GM12872 (cell line): ENCODE measurements around the gene SOX6.

Experiments
- TF ChIP-seq, protein P1 (sequence below): IDR thresholded peaks from 3 replicates; pipeline ENCODE4 v1.5.1; 2011; ENCODE audit warnings: low read depth, mild to moderate bottlenecking, low read length, moderate library complexity; ENCODE audit not compliant: insufficient read depth

Gene SOX6

DNA sequence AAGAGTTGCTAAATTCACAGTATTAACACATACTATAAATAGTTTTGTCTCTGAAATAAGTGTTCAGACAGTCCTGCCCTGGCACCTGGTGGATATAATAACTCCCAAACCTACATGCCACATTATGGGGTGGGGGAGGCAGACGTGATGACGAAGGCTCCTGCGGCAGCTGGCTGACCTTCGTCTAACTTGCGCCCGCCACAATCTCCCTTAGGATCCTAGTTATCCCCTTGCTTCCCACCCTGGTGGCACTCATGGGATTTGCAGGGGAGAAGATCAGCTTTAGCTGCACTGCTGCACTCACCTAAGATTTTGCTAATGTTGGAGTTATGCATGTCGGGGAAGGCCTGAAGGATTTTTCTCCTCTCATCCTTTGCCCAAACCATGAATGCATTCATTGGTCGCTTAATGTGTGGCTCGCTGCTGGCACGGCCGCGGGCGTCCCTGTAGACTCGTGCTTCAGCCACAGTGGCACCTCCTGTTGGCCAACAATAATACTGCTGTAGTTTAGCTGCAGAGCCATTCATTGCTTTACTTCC is 367.6 kb downstream of the SOX6 start:
- TF ChIP-seq, protein P1, sequence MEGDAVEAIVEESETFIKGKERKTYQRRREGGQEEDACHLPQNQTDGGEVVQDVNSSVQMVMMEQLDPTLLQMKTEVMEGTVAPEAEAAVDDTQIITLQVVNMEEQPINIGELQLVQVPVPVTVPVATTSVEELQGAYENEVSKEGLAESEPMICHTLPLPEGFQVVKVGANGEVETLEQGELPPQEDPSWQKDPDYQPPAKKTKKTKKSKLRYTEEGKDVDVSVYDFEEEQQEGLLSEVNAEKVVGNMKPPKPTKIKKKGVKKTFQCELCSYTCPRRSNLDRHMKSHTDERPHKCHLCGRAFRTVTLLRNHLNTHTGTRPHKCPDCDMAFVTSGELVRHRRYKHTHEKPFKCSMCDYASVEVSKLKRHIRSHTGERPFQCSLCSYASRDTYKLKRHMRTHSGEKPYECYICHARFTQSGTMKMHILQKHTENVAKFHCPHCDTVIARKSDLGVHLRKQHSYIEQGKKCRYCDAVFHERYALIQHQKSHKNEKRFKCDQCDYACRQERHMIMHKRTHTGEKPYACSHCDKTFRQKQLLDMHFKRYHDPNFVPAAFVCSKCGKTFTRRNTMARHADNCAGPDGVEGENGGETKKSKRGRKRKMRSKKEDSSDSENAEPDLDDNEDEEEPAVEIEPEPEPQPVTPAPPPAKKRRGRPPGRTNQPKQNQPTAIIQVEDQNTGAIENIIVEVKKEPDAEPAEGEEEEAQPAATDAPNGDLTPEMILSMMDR, result peak; percentile 29; the same call in 2 of the 3 replicates

DNA sequence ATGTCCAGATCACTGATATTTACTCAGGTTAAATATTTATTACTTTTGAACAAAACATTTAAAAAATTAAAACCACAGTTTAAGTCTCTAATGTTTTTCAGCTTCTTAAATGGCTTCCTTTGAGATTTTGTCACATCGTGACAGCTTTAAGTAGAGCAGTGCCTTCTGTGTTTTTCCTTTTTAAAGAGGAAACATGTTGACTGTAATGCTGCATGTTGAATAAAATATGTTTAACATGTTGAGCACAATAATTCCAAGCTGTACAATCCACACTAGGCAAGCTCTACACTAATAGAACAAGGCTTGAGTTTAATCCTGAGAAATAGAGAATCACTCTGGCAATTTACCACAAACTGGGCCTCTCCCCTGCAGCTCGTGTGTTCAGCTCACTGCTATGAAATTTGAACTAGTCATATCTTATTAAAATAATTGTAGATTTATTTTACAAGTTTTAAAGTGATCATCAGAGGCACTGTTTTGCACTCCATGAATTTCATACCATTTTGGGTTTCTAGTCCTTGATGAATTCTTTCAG is 368.3 kb downstream of the SOX6 start:
- TF ChIP-seq, protein P1, result no peak

DNA sequence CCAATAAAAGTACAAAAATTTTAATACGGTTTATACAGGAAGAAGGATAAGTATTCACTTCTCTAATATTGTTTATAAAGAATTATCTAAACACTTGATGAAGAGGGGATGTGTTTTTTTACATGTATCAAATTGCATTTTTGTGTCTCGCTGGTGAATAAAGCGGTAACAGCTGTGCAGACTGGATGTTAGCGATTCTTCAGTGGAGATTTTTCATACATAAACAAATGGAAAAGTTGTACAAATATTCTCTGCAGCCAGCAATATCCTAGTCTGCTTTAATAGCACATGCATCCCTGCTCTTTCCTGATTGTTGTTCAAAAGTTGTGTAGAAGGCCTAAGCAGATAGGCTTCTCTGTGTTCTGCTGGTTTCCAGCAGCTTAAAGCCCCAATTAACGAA is 369.3 kb downstream of the SOX6 start:
- TF ChIP-seq, protein P1, result no peak

DNA sequence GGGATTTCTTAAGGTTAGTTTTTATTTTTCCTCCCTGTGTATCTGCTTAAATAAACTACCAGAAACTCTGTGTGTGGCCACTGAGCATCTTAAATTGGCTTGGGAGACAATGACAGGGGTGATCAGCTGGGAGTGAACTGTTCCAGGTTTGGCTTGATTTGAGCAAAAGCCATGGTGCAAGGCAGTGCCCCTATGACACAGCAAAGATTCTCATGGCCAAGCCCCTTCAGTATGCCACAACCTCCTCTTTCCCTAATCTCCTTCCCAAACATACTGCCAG is 370.5 kb downstream of the SOX6 start:
- TF ChIP-seq, protein P1, result no peak

DNA sequence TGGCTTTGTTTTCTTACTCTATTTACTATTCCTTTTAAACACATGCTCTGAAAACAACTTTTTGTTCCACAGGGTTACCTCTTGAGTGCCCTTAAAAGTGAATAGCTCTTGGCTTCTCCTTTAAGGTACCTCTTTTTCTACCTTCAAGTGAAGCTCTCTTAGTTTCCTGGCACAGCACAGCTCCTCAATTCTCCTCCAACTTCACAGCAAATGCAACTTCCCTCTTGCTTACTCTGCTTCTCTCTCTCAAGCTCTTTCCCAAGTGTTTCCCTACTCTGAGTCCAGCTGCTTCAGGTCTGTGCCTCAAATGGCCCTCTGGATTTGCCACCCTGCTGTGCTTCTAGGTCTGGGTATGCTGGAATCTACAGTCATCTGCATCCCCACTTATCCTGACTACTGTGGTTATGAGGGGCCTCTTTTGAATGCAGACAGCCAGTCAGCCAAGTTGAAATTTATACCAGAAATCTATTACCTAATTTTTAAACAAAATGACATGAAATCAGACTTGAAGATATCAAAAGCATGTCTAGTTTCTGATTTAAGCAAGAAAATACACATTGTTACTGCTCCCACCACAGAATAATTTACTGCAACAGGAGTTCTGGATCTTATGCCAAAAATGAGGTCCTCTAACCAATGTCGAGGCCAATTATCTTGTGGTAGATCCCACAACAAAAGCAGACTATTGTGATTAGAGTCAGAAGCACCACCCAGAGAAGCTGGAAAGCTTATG is 371.1 kb downstream of the SOX6 start:
- TF ChIP-seq, protein P1, result no peak

DNA sequence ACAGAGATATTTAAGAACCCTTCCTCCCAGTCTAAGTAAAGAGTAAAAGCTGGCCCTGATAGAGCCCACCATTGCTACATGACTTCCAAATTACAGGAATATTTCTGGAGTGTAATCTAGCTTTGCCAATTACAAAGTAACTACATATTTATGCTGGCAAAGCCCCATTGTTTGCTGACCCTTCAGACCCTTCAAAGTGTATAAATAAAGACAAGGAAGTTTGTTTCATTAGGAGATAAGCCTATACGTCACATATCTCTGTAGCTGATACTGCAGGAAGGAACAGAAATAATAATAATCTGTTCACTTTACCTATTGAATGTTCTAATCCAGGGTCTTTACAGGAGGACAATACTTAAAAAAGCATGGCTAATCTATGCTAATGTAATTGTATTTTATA is 375.1 kb downstream of the SOX6 start:
- TF ChIP-seq, protein P1, result no peak

DNA sequence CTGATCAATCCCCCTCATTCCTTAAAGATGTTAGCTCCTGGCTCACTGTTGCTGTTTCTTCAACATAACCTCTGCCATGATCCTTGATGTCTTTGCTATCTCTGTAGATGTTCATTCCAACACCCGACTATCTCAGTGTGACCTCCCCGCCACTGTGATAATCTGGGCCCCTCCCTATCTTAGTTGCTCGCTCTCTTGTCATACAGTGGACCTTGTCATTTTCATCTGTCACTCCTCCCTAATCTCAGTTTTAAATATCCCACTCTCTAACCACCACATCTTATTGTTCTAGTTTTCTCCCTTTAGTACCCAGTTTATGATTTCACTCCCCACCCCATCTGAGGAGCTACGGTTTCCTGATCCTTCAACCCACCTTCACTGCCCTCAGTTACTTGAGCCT is 379.2 kb downstream of the SOX6 start:
- TF ChIP-seq, protein P1, result no peak
